ENCODE measurements around the gene ZFAND4.
"Not testable (repeated sequence)": the region's sequence is repeated elsewhere in the genome, so short reads cannot be mapped to it uniquely, and the experiment has no call there.

DNA sequence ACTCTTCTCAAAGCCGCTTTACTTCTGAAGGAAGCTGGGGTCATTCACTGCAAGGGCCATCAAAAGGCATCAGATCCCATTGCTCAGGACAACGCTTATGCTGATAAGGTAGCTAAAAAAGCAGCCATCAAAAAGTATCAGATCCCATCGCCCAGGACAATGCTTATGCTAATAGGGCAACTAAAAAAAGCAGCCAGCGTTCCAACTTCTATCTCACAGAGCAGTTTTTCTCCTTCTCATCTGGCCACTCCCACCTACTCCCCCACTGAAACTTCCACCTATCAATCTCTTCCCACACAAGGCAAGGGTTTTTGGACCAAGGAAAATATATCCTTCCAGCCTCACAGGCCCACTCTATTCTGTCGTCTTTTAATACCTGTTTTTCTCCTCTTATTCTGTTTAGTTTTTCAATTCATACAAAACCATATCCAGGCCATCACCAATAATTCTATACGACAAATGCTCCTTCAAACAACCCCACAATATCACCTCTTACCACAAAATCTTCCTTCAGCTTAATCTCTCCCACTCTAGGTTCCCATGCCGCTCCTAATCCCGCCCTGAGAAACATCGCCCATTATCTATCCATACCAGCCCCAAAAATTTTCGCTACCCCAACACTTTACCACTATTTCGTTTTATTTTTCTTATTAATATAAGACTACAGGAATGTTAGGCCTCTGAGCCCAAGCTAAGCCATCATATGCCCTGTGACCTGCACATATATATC lies 97.4 kb downstream of the ZFAND4 start:
- TF ChIP-seq, protein P1, sequence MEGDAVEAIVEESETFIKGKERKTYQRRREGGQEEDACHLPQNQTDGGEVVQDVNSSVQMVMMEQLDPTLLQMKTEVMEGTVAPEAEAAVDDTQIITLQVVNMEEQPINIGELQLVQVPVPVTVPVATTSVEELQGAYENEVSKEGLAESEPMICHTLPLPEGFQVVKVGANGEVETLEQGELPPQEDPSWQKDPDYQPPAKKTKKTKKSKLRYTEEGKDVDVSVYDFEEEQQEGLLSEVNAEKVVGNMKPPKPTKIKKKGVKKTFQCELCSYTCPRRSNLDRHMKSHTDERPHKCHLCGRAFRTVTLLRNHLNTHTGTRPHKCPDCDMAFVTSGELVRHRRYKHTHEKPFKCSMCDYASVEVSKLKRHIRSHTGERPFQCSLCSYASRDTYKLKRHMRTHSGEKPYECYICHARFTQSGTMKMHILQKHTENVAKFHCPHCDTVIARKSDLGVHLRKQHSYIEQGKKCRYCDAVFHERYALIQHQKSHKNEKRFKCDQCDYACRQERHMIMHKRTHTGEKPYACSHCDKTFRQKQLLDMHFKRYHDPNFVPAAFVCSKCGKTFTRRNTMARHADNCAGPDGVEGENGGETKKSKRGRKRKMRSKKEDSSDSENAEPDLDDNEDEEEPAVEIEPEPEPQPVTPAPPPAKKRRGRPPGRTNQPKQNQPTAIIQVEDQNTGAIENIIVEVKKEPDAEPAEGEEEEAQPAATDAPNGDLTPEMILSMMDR (conservative IDR thresholded peaks at IDR 0.05; ENCODE audit: low read length), result not testable (repeated sequence)
- not testable (repeated sequence) for TF ChIP-seq EZH2phosphoT487 (IDR thresholded peaks at IDR 0.05; ENCODE audit: borderline replicate concordance)

Data from Loucy (cell line).